Endothelial cell of umbilical vein (primary cell): ENCODE data around the gene LSR. TPM values are rescaled to one million over a fixed set of nuclear protein-coding genes. Genes with fewer than 3 reads are reported as not detected.

Source experiments
- BruUV-seq: library from RNA; stranded (reverse); fragments of 400-500 nt; replicated peaks from 2 replicates; lab custom pipeline; 2021; lab: Mats Ljungman, UMichigan
- CTCF ChIA-PET: fragments of 300-600, 350-600 bp; sonication (Branson Sonifier 250); formaldehyde crosslinking; loops from one replicate; lab custom pipeline; 2021; ENCODE audit warnings: antibody characterized with exemption, inconsistent platforms; lab: Charles Lee
- POLR2A ChIA-PET: fragments of 300-600, 350-600 bp; sonication (Branson Sonifier 250); formaldehyde crosslinking; loops from one replicate; lab custom pipeline; 2021; ENCODE audit warnings: antibody characterized with exemption, inconsistent platforms; lab: Charles Lee
- DNase-seq: peaks from one replicate; pipeline ENCODE4 v3.0.0-alpha.2; 2011; ENCODE audit warnings: low read depth, low spot score
- FAIRE-seq: peaks from 2 replicates; lab custom pipeline; 2011; peaks lifted over from hg19 to GRCh38; lab: Jason Lieb, UNC
- H2AFZ ChIP-seq: 2 replicates; pipeline ENCODE4 v1.6.0; 2012; ENCODE audit warnings: low read depth, low read length, control low read depth, inconsistent platforms
- H3K27ac ChIP-seq: 2 replicates; pipeline ENCODE4 v1.5.1; 2011; ENCODE audit warnings: low read depth, mild to moderate bottlenecking, control low read depth, low read length, moderate library complexity; ENCODE audit not compliant: insufficient read depth
- H3K27me3 ChIP-seq, 2 experiments: 2 replicates each; pipeline versions ENCODE4 v1.6.0 to v1.6.1; 2011; ENCODE audit warnings: low read length in 2 of 2, mixed read lengths in 1 of 2; ENCODE audit not compliant: control insufficient read depth in 2 of 2, insufficient read depth in 2 of 2
- H3K36me3 ChIP-seq, 2 experiments: 2 replicates in 1 of 2; 3 replicates in 1 of 2; pipeline ENCODE4 v1.5.1; 2011; ENCODE audit warnings: low read length in 2 of 2, mild to moderate bottlenecking in 1 of 2, moderate library complexity in 1 of 2; ENCODE audit not compliant: control insufficient read depth in 2 of 2, insufficient read depth in 2 of 2; ENCODE audit errors: extremely low read depth in 1 of 2
- H3K4me1 ChIP-seq: 3 replicates; pipeline ENCODE4 v1.5.1; 2011; ENCODE audit warnings: mild to moderate bottlenecking, low read length; ENCODE audit not compliant: control insufficient read depth, insufficient read depth; ENCODE audit errors: extremely low read depth
- H3K4me2 ChIP-seq: 2 replicates; pipeline ENCODE4 v1.6.1; 2011; ENCODE audit warnings: low read length, control low read depth, mixed read lengths; ENCODE audit not compliant: insufficient read depth
- H3K4me3 ChIP-seq, 3 experiments: fragments of 200-600 bp in 1 of 3; sonication (generic), shearing (Covaris generic) in 1 of 3; replicated peaks in 1 of 3; 2 replicates each; pipeline ENCODE4 v1.5.1; 2011 to 2016; ENCODE audit warnings: control low read depth in 3 of 3, low read length in 3 of 3, mild to moderate bottlenecking in 2 of 3, inconsistent platforms in 1 of 3, low read depth in 1 of 3, moderate library complexity in 1 of 3; ENCODE audit not compliant: insufficient read depth in 1 of 3
- H3K79me2 ChIP-seq: 2 replicates; pipeline ENCODE4 v1.6.0; 2012; ENCODE audit warnings: low read length, inconsistent platforms; ENCODE audit not compliant: control insufficient read depth, insufficient read depth
- H3K9ac ChIP-seq: replicated peaks from 2 replicates; pipeline ENCODE3; 2011; ENCODE audit warnings: low read length, control low read depth; ENCODE audit not compliant: insufficient read depth; ENCODE audit errors: extremely low read depth
- H3K9me1 ChIP-seq: replicated peaks from 3 replicates; pipeline ENCODE4 v1.6.0; 2011; ENCODE audit warnings: mild to moderate bottlenecking, low read length; ENCODE audit not compliant: control insufficient read depth, insufficient read depth; ENCODE audit errors: extremely low read depth
- H3K9me3 ChIP-seq: replicated peaks from 2 replicates; pipeline ENCODE4 v1.5.1; 2012; ENCODE audit warnings: low read length, inconsistent platforms; ENCODE audit not compliant: control insufficient read depth, insufficient read depth
- H4K20me1 ChIP-seq: replicated peaks from 2 replicates; pipeline ENCODE3; 2011; ENCODE audit warnings: mild to moderate bottlenecking, low read length; ENCODE audit not compliant: control insufficient read depth, insufficient read depth; ENCODE audit errors: extremely low read depth
- CTCF ChIP-seq, 2 donors: IDR thresholded peaks; 1 replicate in 1 of 2; 2 replicates in 1 of 2; pipeline ENCODE4 v1.5.1; 2011; ENCODE audit warnings: low read length in 2 of 2, mild to moderate bottlenecking in 2 of 2, moderate library complexity in 2 of 2, control low read depth in 1 of 2, inconsistent platforms in 1 of 2, low read depth in 1 of 2; ENCODE audit not compliant: insufficient read depth in 1 of 2; ENCODE audit errors: extremely low read depth in 1 of 2
- EZH2 ChIP-seq: IDR thresholded peaks from 2 replicates; pipeline ENCODE4 v1.6.1; 2012; ENCODE audit warnings: borderline replicate concordance, low read depth, mild to moderate bottlenecking, moderate library complexity, low read length, inconsistent platforms; ENCODE audit not compliant: severe bottlenecking
- FOS ChIP-seq: IDR thresholded peaks from 2 replicates; pipeline ENCODE4 v1.6.1; 2011; ENCODE audit warnings: mild to moderate bottlenecking, low read length, moderate library complexity, borderline replicate concordance; ENCODE audit not compliant: insufficient read depth
- GATA2 ChIP-seq: IDR thresholded peaks from 2 replicates; pipeline ENCODE4 v1.7.0; 2011; ENCODE audit warnings: low read depth, mild to moderate bottlenecking, moderate library complexity, mixed read lengths, low read length; ENCODE audit not compliant: insufficient read length, insufficient read depth
- JUN ChIP-seq: IDR thresholded peaks from 2 replicates; pipeline ENCODE4 v1.6.1; 2011; ENCODE audit warnings: borderline replicate concordance, low read depth; ENCODE audit not compliant: insufficient read length, insufficient read depth
- MAX ChIP-seq: IDR thresholded peaks from 2 replicates; pipeline ENCODE4 v1.6.1; 2011; ENCODE audit not compliant: insufficient read depth, insufficient read length
- MYC ChIP-seq: IDR thresholded peaks from one replicate; pipeline ENCODE4 v1.6.1; 2011; ENCODE audit warnings: mild to moderate bottlenecking, low read depth, low read length
- POLR2A ChIP-seq: IDR thresholded peaks from 2 replicates; pipeline ENCODE4 v1.6.1; 2012; ENCODE audit warnings: low read depth, mild to moderate bottlenecking, control low read depth, low read length
- POLR2AphosphoS5 ChIP-seq: IDR thresholded peaks from 2 replicates; pipeline ENCODE4 v1.6.1; 2012; ENCODE audit warnings: low read depth, mild to moderate bottlenecking, control low read depth, low read length, moderate library complexity; ENCODE audit not compliant: insufficient read depth
- dilution Hi-C: fragments of 300-500 bp; cut with MboI; formaldehyde crosslinking; loops from one replicate; pipeline ENCODE4 v1.15.0; 2019; ENCODE audit warnings: low sequenced_read_pairs; ENCODE audit not compliant: extremely low pct_ligation_motif_present
- intact Hi-C: fragments of 100-400 bp; cut with micrococcal nuclease; formaldehyde crosslinking; loops from one replicate; pipeline ENCODE4 v1.10.0; 2022
- polyA plus RNA-seq, 4 experiments: library from polyadenylated mRNA; depleted of rRNA in 3 of 4; stranded (reverse) in 3 of 4; unstranded in 1 of 4; fragments of >200 nt; gene quantifications; 2 replicates each; pipeline versions ENCODE4 v1.2.1 to v1.2.3, GENCODE V29; 2011 to 2012; ENCODE audit warnings: missing spikeins in 1 of 4
- total RNA-seq: library from RNA; stranded (reverse); gene quantifications from 2 replicates; pipeline ENCODE4 v1.2.3, GENCODE V29; 2021

LSR gene
- total and polyA plus RNA-seq, 2 donors (not counting 3 experiments of a cell fraction or from before 2014, with no cell fraction given): 0.76 to 1.0 TPM

GRCh38 chr19:35206379-35206778, 42.4 kb upstream of the LSR start:
- H3K79me2 ChIP-seq: no peaks in the 10 kb centered on the region
- H4K20me1 ChIP-seq: no peaks in the 10 kb centered on the region
- H3K9me3 ChIP-seq: no peaks in the 10 kb centered on the region
- no TSS peak for BruUV-seq
- H3K27me3 ChIP-seq: peaks cover 0 to 2% of the 10 kb centered on the region in 2 experiments
- H3K9me1 ChIP-seq: no peaks in the 10 kb centered on the region
- dilution Hi-C loops (no loop called here), intact Hi-C loops (no loop called here)
- H3K4me3 ChIP-seq: no peak overlapping the region
- TF ChIP-seq POLR2AphosphoS5 (no peak), POLR2A (no peak), GATA2 (no peak), FOS (no peak), EZH2 (no peak), JUN (no peak), CTCF (IDR thresholded peaks at IDR 0.05; ENCODE audit: extremely low read depth in 1 of 2, insufficient read depth in 1 of 2, low read depth in 1 of 2, low read length in 2 of 2) (no peak), MAX (no peak), MYC (no peak)
- ChIA-PET CTCF (no interaction called here), POLR2A (no interaction called here)
- H3K9ac ChIP-seq: no peak overlapping the region
- FAIRE-seq (no peak), DNase-seq (no peak)
- no peak overlapping the region for H3K4me2 ChIP-seq
- no peak overlapping the region for H2AFZ ChIP-seq
- no peaks in the 10 kb centered on the region for H3K36me3 ChIP-seq
- H3K27ac ChIP-seq: no peak overlapping the region
- no peaks in the 10 kb centered on the region for H3K4me1 ChIP-seq
